Motor neuron (in vitro differentiated cells): ENCODE data around the gene EXOC2. TPM values are rescaled to one million over a fixed set of nuclear protein-coding genes. Genes with fewer than 3 reads are reported as not detected.

Experiments used
- ATAC-seq, 8 experiments: fragments of 200-7000 bp; cut with Tn5 transposase; replicated peaks in 6 of 8; 2 replicates each; pipeline ENCODE4 v1.8.0; 2021; ENCODE audit warnings: mild to moderate bottlenecking in 8 of 8, moderate library complexity in 8 of 8
- H3K27ac ChIP-seq, 2 donors: fragments of 250-450 bp; sonication (Bioruptor Pico); 2 replicates each; pipeline ENCODE4 v1.9.0; 2021; ENCODE audit warnings: antibody characterized with exemption in 2 of 2, mild to moderate bottlenecking in 2 of 2, moderate library complexity in 1 of 2
- H3K4me1 ChIP-seq, 2 donors: fragments of 250-450 bp; sonication (Bioruptor Pico); replicated peaks in 1 of 2; 2 replicates each; pipeline ENCODE4 v1.6.1; 2021; ENCODE audit warnings: antibody characterized with exemption in 2 of 2, mild to moderate bottlenecking in 2 of 2, moderate library complexity in 1 of 2
- H3K4me3 ChIP-seq, 5 donors: fragments of 250-450 bp; sonication (Bioruptor Pico); 2 replicates each; pipeline ENCODE4 v1.9.0; 2021; ENCODE audit warnings: antibody characterized with exemption in 5 of 5, mild to moderate bottlenecking in 5 of 5, moderate library complexity in 4 of 5
- WGBS, 10 experiments: fragments of 450-650 bp; shearing (Covaris generic); methylation state at CpG; one replicate each; pipeline ENCODE4 v1.0.0; 2022; 5-methylcytosine and 5-hydroxymethylcytosine counted together
- in situ Hi-C, 9 experiments: fragments of 400-800 bp; cut with MboI; loops; one replicate each; pipeline ENCODE4 v1.15.0; 2021; ENCODE audit warnings: low sequenced_read_pairs in 9 of 9, low pct_unique_long_range_greater_than_20kb in 2 of 9; ENCODE audit not compliant: unreplicated experiment in 9 of 9
- total RNA-seq, 8 experiments: library from RNA; unstranded; fragments of 300-600 nt; gene quantifications; 2 replicates each; pipeline versions ENCODE4 v1.2.3 to v1.2.4, GENCODE V29; 2022

The EXOC2 gene
- total RNA-seq, 8 experiments from 2014 or later: 18.0 to 40.8 (median 20.9) TPM

DNA sequence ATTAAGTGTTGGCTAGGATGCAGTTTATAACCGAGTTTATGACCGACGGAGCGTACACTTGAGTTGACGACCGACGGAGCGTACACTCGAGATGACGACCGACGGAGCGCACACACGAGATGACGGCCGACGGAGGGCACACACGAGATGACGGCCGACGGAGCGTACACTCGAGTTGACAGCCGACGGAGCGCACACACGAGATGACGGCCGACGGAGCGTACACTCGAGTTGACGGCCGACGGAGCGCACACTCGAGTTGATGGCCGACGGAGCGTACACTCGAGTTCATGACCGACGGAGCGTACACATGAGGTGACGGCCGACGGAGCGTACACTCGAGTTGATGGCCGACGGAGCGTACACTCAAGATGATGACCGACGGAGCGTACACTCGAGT is 155.8 kb downstream of the EXOC2 start:
- no peak for ATAC-seq
- Histone ChIP-seq H3K27ac (no peak overlapping the region), H3K4me1 (no peaks in the 10 kb centered on the region), H3K4me3 (no peak overlapping the region)
- 80 to 98% (median 96%) methylated on average over 1 to 47 of the region's 56 CpGs; no CpG with 5 or more reads in 2 of the 10 experiments for WGBS, 10 experiments
- in situ Hi-C loops: no loop called here

DNA sequence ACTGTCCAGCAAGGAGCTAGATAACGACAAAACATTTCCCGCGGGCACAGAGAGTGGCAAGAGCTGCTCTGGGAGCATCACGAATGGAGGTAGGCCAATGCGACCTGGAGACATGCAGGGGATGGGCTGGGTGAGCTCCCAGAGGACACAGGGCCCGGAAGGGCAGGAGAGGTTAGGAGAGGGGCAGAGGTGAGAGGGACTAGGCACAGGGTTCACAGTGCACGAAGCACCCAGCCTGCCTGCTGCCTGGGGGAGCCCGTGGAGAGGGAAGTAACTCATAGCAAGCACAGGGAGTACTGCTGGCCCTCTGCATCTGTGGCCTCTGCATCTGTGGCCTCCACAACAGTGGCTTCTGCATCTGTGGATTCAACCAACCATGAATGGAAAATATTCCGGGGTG is 162.5 kb downstream of the EXOC2 start:
- Histone ChIP-seq H3K4me1 (no peaks in the 10 kb centered on the region), H3K27ac (no peak overlapping the region), H3K4me3 (no peak overlapping the region)
- in situ Hi-C loops: no loop called here
- WGBS, 10 experiments: 71 to 100% (median 90%) methylated on average over 1 to 6 of the region's 9 CpGs; no CpG with 5 or more reads in 3 of the 10 experiments
- no peak for ATAC-seq

DNA sequence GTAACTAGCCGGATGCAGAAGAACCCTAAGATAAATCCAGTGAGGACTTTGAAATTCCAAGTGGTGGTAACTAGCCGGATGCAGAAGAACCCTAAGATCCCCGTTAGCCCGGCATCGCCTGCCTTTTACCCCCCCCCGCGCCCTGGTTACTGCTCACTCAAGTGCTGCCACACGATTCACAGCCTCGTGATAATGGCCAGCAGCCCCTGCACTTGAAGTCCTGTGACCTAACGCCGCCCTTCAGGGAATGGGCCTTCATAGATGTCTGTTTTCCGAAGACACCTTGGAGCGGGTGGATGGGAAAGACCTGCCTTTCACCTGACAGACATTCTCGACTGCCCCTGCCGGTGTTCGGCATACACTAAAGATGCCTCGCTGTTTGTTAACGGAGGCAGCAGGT is 163.9 kb downstream of the EXOC2 start:
- no peak for ATAC-seq
- 92 to 100% (median 96%) methylated on average over 1 to 9 of the region's 18 CpGs; no CpG with 5 or more reads in 2 of the 10 experiments for WGBS, 10 experiments
- no peak overlapping the region for H3K27ac ChIP-seq
- in situ Hi-C loops: no loop called here
- H3K4me3 ChIP-seq: no peak overlapping the region
- H3K4me1 ChIP-seq: no peaks in the 10 kb centered on the region

GRCh38 chr6:527989-528673 is 164.8 kb downstream of the EXOC2 start:
- in situ Hi-C loops: no loop called here
- 89 to 98% (median 95%) methylated on average over 4 to 8 of the region's 8 CpGs for WGBS, 10 experiments
- no peak for ATAC-seq

GRCh38 chr6:524803-525202 is 168.1 kb downstream of the EXOC2 start:
- WGBS, 10 experiments: 65 to 100% (median 85%) methylated on average over 1 to 5 of the region's 6 CpGs; no CpG with 5 or more reads in 2 of the 10 experiments
- H3K4me3 ChIP-seq: no peak overlapping the region
- no peak for ATAC-seq
- in situ Hi-C loops: no loop called here
- no peaks in the 10 kb centered on the region for H3K4me1 ChIP-seq
- H3K27ac ChIP-seq: no peak overlapping the region

More at GRCh38 chr6:527989-528673, 164.8 kb downstream of the EXOC2 start:
- H3K27ac ChIP-seq: no peak overlapping the region
- no peak overlapping the region for H3K4me3 ChIP-seq
- no peaks in the 10 kb centered on the region for H3K4me1 ChIP-seq

- H3K4me1 ChIP-seq: no peaks in the 10 kb centered on the region
- no peak for ATAC-seq
- no peak overlapping the region for H3K4me3 ChIP-seq
- in situ Hi-C loops: no loop called here
- 90 to 100% (median 97%) methylated on average over 1 to 17 of the region's 31 CpGs; no CpG with 5 or more reads in 2 of the 10 experiments for WGBS, 10 experiments
- no peak overlapping the region for H3K27ac ChIP-seq
Observed at GRCh38 chr6:520820-521219, 172.1 kb downstream of the EXOC2 start.

- 55 to 100% (median 95%) methylated on average over 1 to 4 of the region's 4 CpGs for WGBS, 10 experiments
- no peaks in the 10 kb centered on the region for H3K4me1 ChIP-seq
- no peak overlapping the region for H3K27ac ChIP-seq
- no peak overlapping the region for H3K4me3 ChIP-seq
- no peak for ATAC-seq
- in situ Hi-C loops: no loop called here
Observed at GRCh38 chr6:518218-518617, 174.7 kb downstream of the EXOC2 start.

DNA sequence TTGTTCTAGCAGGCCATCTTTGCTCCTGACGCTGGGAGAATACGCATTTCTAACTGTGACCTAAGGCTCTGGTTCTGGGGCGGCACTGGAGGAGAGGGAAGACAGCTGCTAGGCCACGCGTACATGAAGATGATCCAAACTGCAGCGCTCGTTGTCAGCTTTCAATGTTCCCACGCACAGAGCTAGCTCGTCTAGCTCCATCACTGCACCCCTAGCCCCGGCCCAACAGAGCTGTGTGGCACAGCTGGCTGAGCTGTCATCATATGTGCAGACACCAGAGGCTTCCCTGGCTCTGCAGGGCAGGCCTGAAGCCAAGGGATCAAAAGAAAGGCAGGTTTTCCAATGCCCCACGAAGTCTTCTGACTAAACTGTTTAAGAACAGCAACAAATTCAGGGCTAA is 176.7 kb downstream of the EXOC2 start:
- Histone ChIP-seq H3K4me1 (no peaks in the 10 kb centered on the region), H3K4me3 (no peak overlapping the region), H3K27ac (no peak overlapping the region)
- no peak for ATAC-seq
- 33 to 100% (median 93%) methylated on average over 1 to 10 of the region's 11 CpGs; no CpG with 5 or more reads in 2 of the 10 experiments for WGBS, 10 experiments
- in situ Hi-C loops: no loop called here

- in situ Hi-C loops: no loop called here
- Histone ChIP-seq H3K27ac (no peak overlapping the region), H3K4me3 (no peak overlapping the region), H3K4me1 (no peaks in the 10 kb centered on the region)
- 68 to 100% (median 100%) methylated on average over 1 to 6 of the region's 11 CpGs; no CpG with 5 or more reads in 3 of the 10 experiments for WGBS, 10 experiments
- ATAC-seq: no peak
Observed at GRCh38 chr6:515267-515666, 177.7 kb downstream of the EXOC2 start.

DNA sequence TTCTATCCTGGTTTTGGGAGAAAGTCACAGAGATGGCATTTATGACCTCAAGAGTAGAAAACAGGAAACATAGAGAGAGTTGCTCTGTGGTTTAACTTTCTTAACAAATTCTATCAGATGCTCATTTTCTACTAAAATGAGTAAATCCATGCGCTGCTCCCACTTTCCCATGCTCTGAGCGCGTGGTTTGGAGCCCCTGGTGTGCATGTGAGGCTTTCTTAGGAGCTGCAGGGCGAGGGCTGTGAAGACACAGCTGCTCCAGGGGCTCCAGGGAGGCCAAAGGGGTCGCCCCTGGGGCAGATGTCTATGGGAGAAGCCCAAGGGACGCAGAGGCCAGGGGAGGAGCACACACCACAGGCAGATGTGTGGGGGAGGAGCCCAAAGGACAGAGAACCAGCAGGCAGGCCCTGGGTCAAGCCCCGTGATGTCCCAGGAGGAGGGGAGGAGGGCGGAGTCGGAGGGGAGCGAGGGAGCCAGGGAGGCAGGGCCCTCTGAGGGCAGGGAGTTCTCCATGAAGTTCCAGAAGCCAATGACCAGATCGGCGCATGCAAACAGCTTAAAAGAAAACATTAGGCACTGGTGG is 178.5 kb downstream of the EXOC2 start:
- 80 to 100% (median 92%) methylated on average over 1 to 6 of the region's 12 CpGs; no CpG with 5 or more reads in 2 of the 10 experiments for WGBS, 10 experiments
- Histone ChIP-seq H3K4me3 (no peak overlapping the region), H3K27ac (no peak overlapping the region), H3K4me1 (no peaks in the 10 kb centered on the region)
- in situ Hi-C loops: no loop called here
- ATAC-seq: peak in 2 of 8 experiments; percentile 40 to 78

DNA sequence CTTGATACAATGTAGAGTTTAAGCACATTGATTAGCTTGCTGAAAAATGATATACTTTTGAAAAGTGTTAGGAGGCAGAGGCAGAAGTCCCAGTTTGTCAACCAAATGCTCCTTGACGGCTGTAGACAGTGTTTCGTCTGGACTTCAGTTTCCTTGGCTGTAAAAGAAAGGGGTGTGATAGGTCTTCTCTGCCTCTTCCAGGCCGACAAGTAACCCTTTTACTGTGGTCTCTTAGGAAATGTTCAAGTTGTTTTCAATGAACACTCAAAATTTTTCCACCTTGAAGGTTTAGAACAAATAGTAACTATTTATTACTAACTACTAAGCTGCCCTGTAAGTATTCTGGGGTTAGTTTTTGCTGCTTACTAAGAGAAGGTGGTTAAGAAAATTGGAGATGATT is 179.0 kb downstream of the EXOC2 start:
- H3K4me1 ChIP-seq: no peaks in the 10 kb centered on the region
- H3K27ac ChIP-seq: no peak overlapping the region
- in situ Hi-C loops: no loop called here
- H3K4me3 ChIP-seq: no peak overlapping the region
- ATAC-seq: no peak
- WGBS, 10 experiments: 78 to 100% (median 90%) methylated on average over 1 to 3 of the region's 3 CpGs; no CpG with 5 or more reads in 1 of the 10 experiments

- 94 to 100% (median 96%) methylated on average over 1 to 13 of the region's 15 CpGs for WGBS, 10 experiments
- ATAC-seq: no peak
- H3K27ac ChIP-seq: no peak overlapping the region
- H3K4me3 ChIP-seq: no peak overlapping the region
- in situ Hi-C loops: no loop called here
- no peaks in the 10 kb centered on the region for H3K4me1 ChIP-seq
Observed at GRCh38 chr6:513058-513457, 179.9 kb downstream of the EXOC2 start.

DNA sequence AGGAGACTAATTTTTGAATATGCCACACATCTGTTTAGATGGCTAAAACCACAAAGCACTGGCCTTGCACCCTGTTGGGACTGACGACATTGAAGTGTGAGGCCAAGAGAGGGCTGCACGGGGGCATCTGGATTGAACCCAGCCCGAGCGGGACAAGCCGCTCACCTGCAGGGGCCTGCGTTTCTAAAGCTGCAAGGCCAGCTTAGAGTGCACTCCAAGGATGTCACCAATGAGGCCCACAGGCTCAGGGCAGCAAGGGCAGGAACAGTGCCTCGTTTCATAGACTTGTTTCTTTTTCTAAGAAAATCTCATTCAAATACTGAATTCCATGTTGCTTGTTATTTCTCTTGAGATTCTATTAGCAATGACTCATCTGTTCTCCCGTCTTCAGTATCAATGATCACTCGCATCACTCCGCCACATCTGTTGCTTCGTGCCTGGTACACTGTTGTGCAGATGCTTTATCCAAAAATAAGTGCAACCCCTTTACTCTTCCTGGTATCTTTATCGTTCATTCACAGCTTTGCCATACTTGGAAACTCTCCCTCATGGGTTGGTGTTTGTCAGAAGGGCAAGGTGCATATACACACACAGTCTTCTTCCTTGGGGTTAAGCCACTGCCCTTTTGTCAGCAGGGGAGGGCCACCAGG is 181.3 kb downstream of the EXOC2 start:
- no peaks in the 10 kb centered on the region for H3K4me1 ChIP-seq
- no peak overlapping the region for H3K27ac ChIP-seq
- H3K4me3 ChIP-seq: no peak overlapping the region
- ATAC-seq: no peak
- in situ Hi-C loops: no loop called here
- WGBS, 10 experiments: 82 to 100% (median 88%) methylated on average over 2 to 10 of the region's 12 CpGs
